ENCODE measurements around the gene FUT6.

DNA sequence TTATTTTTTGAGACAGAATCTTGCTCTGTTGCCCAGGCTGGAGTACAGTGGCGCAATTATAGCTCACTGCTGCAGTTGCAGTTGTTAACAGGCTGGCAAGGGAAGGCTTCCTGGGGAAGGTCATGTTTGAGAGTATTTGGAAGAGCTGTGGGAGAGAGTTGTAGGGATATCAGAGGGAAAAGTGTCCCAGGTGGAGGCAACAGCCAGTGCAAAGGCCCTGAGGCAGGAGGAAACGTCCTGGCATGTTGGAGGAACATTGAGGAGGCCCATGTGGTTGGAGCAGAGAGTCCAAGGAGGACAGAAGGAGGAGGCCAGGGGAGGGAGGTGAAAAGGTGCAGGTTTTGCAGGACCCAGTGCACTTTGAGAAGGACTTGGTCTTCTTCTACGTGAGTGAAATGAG lies 46.3 kb downstream of the FUT6 start:
- TF ChIP-seq, protein P1, sequence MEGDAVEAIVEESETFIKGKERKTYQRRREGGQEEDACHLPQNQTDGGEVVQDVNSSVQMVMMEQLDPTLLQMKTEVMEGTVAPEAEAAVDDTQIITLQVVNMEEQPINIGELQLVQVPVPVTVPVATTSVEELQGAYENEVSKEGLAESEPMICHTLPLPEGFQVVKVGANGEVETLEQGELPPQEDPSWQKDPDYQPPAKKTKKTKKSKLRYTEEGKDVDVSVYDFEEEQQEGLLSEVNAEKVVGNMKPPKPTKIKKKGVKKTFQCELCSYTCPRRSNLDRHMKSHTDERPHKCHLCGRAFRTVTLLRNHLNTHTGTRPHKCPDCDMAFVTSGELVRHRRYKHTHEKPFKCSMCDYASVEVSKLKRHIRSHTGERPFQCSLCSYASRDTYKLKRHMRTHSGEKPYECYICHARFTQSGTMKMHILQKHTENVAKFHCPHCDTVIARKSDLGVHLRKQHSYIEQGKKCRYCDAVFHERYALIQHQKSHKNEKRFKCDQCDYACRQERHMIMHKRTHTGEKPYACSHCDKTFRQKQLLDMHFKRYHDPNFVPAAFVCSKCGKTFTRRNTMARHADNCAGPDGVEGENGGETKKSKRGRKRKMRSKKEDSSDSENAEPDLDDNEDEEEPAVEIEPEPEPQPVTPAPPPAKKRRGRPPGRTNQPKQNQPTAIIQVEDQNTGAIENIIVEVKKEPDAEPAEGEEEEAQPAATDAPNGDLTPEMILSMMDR (IDR thresholded peaks at IDR 0.05), result no peak
- TF ChIP-seq POLR2A (IDR thresholded peaks at IDR 0.05), result no peak
- no peak for TF ChIP-seq EP300 (IDR thresholded peaks at IDR 0.05)
